Stomach (tissue), 9 donors: ENCODE measurements around the gene KMT5C. TPM values are rescaled to one million over a fixed set of nuclear protein-coding genes. Genes with fewer than 3 reads are reported as not detected.

Experiments used
- DNase-seq, 2 donors: peaks; one replicate each; pipeline versions ENCODE4 v3.0.0 to v3.0.0-alpha.2; 2013 to 2019
- H3K27ac ChIP-seq, 5 donors: fragments of 200-600 bp in 4 of 5; sonication (generic) in 4 of 5; one replicate each; pipeline ENCODE4 v1.5.1; 2013 to 2019; ENCODE audit warnings: mild to moderate bottlenecking in 1 of 5, moderate library complexity in 1 of 5
- H3K27me3 ChIP-seq, 3 donors: fragments of 200-600 bp; sonication (generic); one replicate each; pipeline ENCODE4 v1.5.1; 2017 to 2019; ENCODE audit warnings: mixed run types in 1 of 3
- H3K36me3 ChIP-seq, 4 donors: fragments of 200-600 bp; sonication (generic); 1 replicate in 3 of 4; 2 replicates in 1 of 4; pipeline ENCODE4 v1.5.1; 2016 to 2019
- H3K4me1 ChIP-seq, 4 donors: fragments of 200-600 bp; sonication (generic); one replicate each; pipeline ENCODE4 v1.5.1; 2016 to 2019
- H3K4me3 ChIP-seq, 4 donors: fragments of 200-600 bp; sonication (generic) in 3 of 4; one replicate each; pipeline ENCODE4 v1.5.1; 2016 to 2019; ENCODE audit warnings: mild to moderate bottlenecking in 1 of 4
- H3K9me3 ChIP-seq, 4 donors: fragments of 200-600 bp; sonication (generic); one replicate each; pipeline ENCODE4 v1.5.1; 2016 to 2019
- CTCF ChIP-seq, 7 experiments: fragments of 450-650 bp in 4 of 7; fragments of 200-600 bp in 3 of 7; sonication (generic) in 3 of 7; IDR thresholded peaks; one replicate each; pipeline ENCODE4 v1.5.1; 2016 to 2019; ENCODE audit warnings: antibody characterized with exemption in 7 of 7, control low read depth in 2 of 7, mild to moderate bottlenecking in 1 of 7
- EP300 ChIP-seq: sonication (generic); formaldehyde crosslinking; IDR thresholded peaks from one replicate; pipeline ENCODE4 v1.6.1; 2017; ENCODE audit warnings: antibody characterized with exemption
- POLR2A ChIP-seq, 4 donors: fragments of 450-650 bp; IDR thresholded peaks; one replicate each; pipeline ENCODE4 v1.6.1; 2016; ENCODE audit warnings: antibody characterized with exemption in 4 of 4, control low read depth in 2 of 4, mild to moderate bottlenecking in 1 of 4, moderate library complexity in 1 of 4
- POLR2AphosphoS5 ChIP-seq, 3 donors: sonication (generic); formaldehyde crosslinking; IDR thresholded peaks; one replicate each; pipeline ENCODE4 v1.6.1; 2016; ENCODE audit warnings: antibody characterized with exemption in 3 of 3
- WGBS, 5 donors: extraction: QIAGEN DNeasy Blood & Tissue Kit in 3 of 5; methylation state at CpG; one replicate each; pipeline versions ENCODE4 v1.1.5 to v1.1.7; 2013 to 2018; 5-methylcytosine and 5-hydroxymethylcytosine counted together
- intact Hi-C: fragments of 100-400 bp; cut with DNase I; formaldehyde crosslinking; loops from one replicate; pipeline ENCODE4 v1.15.1; 2023; ENCODE audit warnings: low total_unique reads
- polyA plus RNA-seq, 3 donors: library from polyadenylated mRNA; stranded (reverse); fragments of 200-250 nt; gene quantifications; one replicate each; pipeline ENCODE4 v1.2.3, GENCODE V29; 2013
- total RNA-seq, 5 donors: library from RNA; depleted of rRNA; stranded (reverse); fragments of >200 nt; gene quantifications; one replicate each; pipeline versions ENCODE4 v1.1.0 to v1.2.3, GENCODE V29; 2014 to 2016
- donor health status: healthy with polysubstance abuse.
- donor health status: Bipolar disorder and iron deficiency.
- donor health status: healthy.

Gene KMT5C
- total and polyA plus RNA-seq, 8 donors: 2.7 to 122 (median 12.2) TPM

DNA sequence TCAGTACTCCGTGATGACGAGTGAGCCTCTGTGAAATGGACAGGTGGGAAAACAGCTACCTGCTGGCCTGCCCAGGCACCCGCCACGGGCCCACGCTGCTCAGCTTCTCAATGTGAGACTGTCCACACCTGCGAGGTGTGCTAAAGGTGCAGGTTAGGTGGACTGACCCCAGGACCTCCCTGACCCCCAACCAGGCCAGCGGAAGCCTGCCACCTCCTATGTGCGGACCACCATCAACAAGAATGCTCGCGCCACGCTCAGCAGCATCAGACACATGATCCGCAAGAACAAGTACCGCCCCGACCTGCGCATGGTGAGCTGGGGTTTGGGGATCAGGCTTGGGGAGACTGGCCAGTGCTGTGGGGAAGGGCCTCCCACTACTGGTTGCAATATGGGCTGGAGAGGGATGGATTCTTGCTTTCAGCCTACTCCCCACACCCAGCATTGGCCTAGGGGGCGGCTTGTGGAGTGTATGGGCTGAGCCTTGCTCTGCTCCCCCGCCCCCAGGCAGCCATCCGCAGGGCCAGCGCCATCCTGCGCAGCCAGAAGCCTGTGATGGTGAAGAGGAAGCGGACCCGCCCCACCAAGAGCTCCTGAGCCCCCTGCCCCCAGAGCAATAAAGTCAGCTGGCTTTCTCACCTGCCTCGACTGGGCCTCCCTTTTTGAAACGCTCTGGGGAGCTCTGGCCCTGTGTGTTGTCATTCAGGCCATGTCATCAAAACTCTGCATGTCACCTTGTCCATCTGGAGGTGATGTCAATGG is 48.2 kb downstream of the KMT5C start:
- no peak for TF ChIP-seq CTCF (IDR thresholded peaks at IDR 0.05)
- TF ChIP-seq POLR2AphosphoS5 (IDR thresholded peaks at IDR 0.05): no peak
- no peak for TF ChIP-seq POLR2A (IDR thresholded peaks at IDR 0.05)
- no peak for TF ChIP-seq EP300
- Histone ChIP-seq H3K27ac (no peak overlapping the region), H3K9me3 (no peaks in the 10 kb centered on the region), H3K4me3 (peak overlapping the region in 3 of 4 donors; percentile 79 to 90 (median 88)), H3K27me3 (no peaks in the 10 kb centered on the region), H3K36me3 (peaks cover 25 to 58% (median 47%) of the 10 kb centered on the region in 4 donors), H3K4me1 (peaks cover 41 to 78% (median 64%) of the 10 kb centered on the region in 4 donors)
- WGBS, 5 donors: 71 to 83% (median 77%) methylated on average over 14 to 24 of the region's 24 CpGs
- intact Hi-C loops: no loop called here
- DNase-seq: no peak

- DNase-seq: no peak
- WGBS, 5 donors: 73 to 84% (median 82%) methylated on average over 18 to 21 of the region's 21 CpGs
- H3K36me3 ChIP-seq: peaks cover 25 to 58% (median 47%) of the 10 kb centered on the region in 4 donors
Observed at GRCh38 chr19:55389386-55390317, 50.0 kb downstream of the KMT5C start.

GRCh38 chr19:55390461-55390880 is 50.8 kb downstream of the KMT5C start:
- no peak overlapping the region for H3K27ac ChIP-seq
- no peak overlapping the region for H3K4me3 ChIP-seq
- H3K36me3 ChIP-seq: peaks cover 25 to 58% (median 47%) of the 10 kb centered on the region in 4 donors
- no peaks in the 10 kb centered on the region for H3K9me3 ChIP-seq
- WGBS, 5 donors: 76 to 85% (median 79%) methylated on average over 7 of the region's 7 CpGs
- H3K4me1 ChIP-seq: peaks cover 25 to 61% (median 47%) of the 10 kb centered on the region in 4 donors
- no peak for TF ChIP-seq CTCF (IDR thresholded peaks at IDR 0.05)
- no peak for TF ChIP-seq EP300
- TF ChIP-seq POLR2AphosphoS5 (IDR thresholded peaks at IDR 0.05): no peak
- TF ChIP-seq POLR2A (IDR thresholded peaks at IDR 0.05): no peak
- H3K27me3 ChIP-seq: no peaks in the 10 kb centered on the region
- intact Hi-C loops: no loop called here
- DNase-seq: no peak

More at GRCh38 chr19:55389386-55390317, 50.0 kb downstream of the KMT5C start:
- no peak for TF ChIP-seq POLR2A (IDR thresholded peaks at IDR 0.05)
- no peak for TF ChIP-seq POLR2AphosphoS5 (IDR thresholded peaks at IDR 0.05)
- TF ChIP-seq CTCF (IDR thresholded peaks at IDR 0.05): no peak
- TF ChIP-seq EP300: no peak
- H3K9me3 ChIP-seq: no peaks in the 10 kb centered on the region
- H3K27ac ChIP-seq: no peak overlapping the region
- peak overlapping the region in 1 of 4 donors; percentile 90 for H3K4me3 ChIP-seq
- intact Hi-C loops: no loop called here
- no peaks in the 10 kb centered on the region for H3K27me3 ChIP-seq
- peaks cover 31 to 66% (median 52%) of the 10 kb centered on the region in 4 donors for H3K4me1 ChIP-seq

GRCh38 chr19:55391191-55391670 is 51.6 kb downstream of the KMT5C start:
- peaks cover 25 to 58% (median 47%) of the 10 kb centered on the region in 4 donors for H3K36me3 ChIP-seq
- 72 to 81% (median 80%) methylated on average over 10 to 12 of the region's 12 CpGs for WGBS, 5 donors

More at GRCh38 chr19:55391191-55391670, 51.6 kb downstream of the KMT5C start:
- no peak for TF ChIP-seq EP300
- H3K27ac ChIP-seq: peak overlapping the region in 1 of 5 donors; percentile 31
- peaks cover 25 to 61% (median 47%) of the 10 kb centered on the region in 4 donors for H3K4me1 ChIP-seq
- no peak for DNase-seq
- intact Hi-C loops: no loop called here
- H3K9me3 ChIP-seq: no peaks in the 10 kb centered on the region
- H3K4me3 ChIP-seq: no peak overlapping the region
- H3K27me3 ChIP-seq: no peaks in the 10 kb centered on the region
